ENCODE measurements around the gene C11orf52.

DNA sequence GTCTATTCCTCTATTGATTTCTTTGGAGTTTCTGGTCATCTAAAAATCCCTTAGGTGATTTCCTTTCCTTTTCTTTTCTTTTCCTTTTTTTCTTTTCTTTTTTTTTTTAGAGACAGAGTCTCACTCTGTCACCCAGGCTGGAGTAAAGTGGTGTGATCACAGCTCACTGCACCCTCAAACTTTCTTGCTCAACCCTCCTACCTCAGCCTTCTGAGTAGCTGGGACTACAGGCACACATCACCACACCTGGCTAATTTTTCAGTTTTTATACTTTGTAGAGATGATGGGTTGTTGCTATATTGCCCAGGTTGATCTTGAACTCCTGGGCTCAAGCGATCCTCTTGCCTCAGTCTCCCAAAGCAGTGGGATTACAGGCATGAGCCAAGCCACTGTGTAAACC is 1.9 kb upstream of the C11orf52 start:
- TF ChIP-seq, protein P1, sequence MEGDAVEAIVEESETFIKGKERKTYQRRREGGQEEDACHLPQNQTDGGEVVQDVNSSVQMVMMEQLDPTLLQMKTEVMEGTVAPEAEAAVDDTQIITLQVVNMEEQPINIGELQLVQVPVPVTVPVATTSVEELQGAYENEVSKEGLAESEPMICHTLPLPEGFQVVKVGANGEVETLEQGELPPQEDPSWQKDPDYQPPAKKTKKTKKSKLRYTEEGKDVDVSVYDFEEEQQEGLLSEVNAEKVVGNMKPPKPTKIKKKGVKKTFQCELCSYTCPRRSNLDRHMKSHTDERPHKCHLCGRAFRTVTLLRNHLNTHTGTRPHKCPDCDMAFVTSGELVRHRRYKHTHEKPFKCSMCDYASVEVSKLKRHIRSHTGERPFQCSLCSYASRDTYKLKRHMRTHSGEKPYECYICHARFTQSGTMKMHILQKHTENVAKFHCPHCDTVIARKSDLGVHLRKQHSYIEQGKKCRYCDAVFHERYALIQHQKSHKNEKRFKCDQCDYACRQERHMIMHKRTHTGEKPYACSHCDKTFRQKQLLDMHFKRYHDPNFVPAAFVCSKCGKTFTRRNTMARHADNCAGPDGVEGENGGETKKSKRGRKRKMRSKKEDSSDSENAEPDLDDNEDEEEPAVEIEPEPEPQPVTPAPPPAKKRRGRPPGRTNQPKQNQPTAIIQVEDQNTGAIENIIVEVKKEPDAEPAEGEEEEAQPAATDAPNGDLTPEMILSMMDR (IDR thresholded peaks at IDR 0.05), result no peak
- TF ChIP-seq POLR2AphosphoS5 (IDR thresholded peaks at IDR 0.05) (no peak), POLR2A (IDR thresholded peaks at IDR 0.05) (no peak), EP300 (IDR thresholded peaks at IDR 0.05) (no peak)

Data from suprapubic skin (tissue), 4 donors.